Naive B cell (primary cell): ENCODE measurements around the gene SS18. TPM values are rescaled to one million over a fixed set of nuclear protein-coding genes. Genes with fewer than 3 reads are reported as not detected.
"Not testable (repeated sequence)": the region's sequence is repeated elsewhere in the genome, so short reads cannot be mapped to it uniquely, and the experiment has no call there.

Source experiments
- ATAC-seq, 2 donors: fragments of 150-1000 bp; cut with Tn5 transposase; 2 replicates each; pipeline ENCODE4 v1.10.0; 2021; ENCODE audit warnings: low read depth in 2 of 2, mild to moderate bottlenecking in 2 of 2, moderate library complexity in 2 of 2
- DNase-seq: peaks from one replicate; pipeline ENCODE4 v3.0.0; 2022
- H3K27ac Mint-ChIP-seq, 6 donors: one replicate each; pipeline ENCODE4 v1.8.0; 2020 to 2022; ENCODE audit warnings: mild to moderate bottlenecking in 6 of 6, mixed read lengths in 6 of 6, moderate library complexity in 5 of 6, inconsistent platforms in 2 of 6
- H3K27me3 Mint-ChIP-seq, 3 donors: one replicate each; pipeline ENCODE4 v1.8.0; 2021 to 2022; ENCODE audit warnings: mixed read lengths in 3 of 3, mild to moderate bottlenecking in 1 of 3
- H3K36me3 Mint-ChIP-seq, 2 donors: one replicate each; pipeline ENCODE4 v1.8.0; 2020 to 2022; ENCODE audit warnings: mixed read lengths in 2 of 2, inconsistent platforms in 1 of 2, mild to moderate bottlenecking in 1 of 2
- H3K4me1 Mint-ChIP-seq, 3 donors: one replicate each; pipeline ENCODE4 v1.8.0; 2020 to 2022; ENCODE audit warnings: mixed read lengths in 3 of 3, inconsistent platforms in 1 of 3, mild to moderate bottlenecking in 1 of 3, moderate library complexity in 1 of 3
- H3K4me3 Mint-ChIP-seq, 8 donors: one replicate each; pipeline ENCODE4 v1.8.0; 2020 to 2022; ENCODE audit warnings: mild to moderate bottlenecking in 8 of 8, mixed read lengths in 8 of 8, moderate library complexity in 8 of 8, inconsistent platforms in 2 of 8
- H3K9me3 Mint-ChIP-seq, 7 donors: one replicate each; pipeline ENCODE4 v1.8.0; 2020 to 2022; ENCODE audit warnings: mixed read lengths in 7 of 7, mild to moderate bottlenecking in 5 of 7, inconsistent platforms in 2 of 7, moderate library complexity in 1 of 7
- polyA plus RNA-seq, 6 donors: library from polyadenylated mRNA; unstranded; fragments of 300-500 nt; fragmentation: Illumina TruSeq; gene quantifications; one replicate each; pipeline ENCODE4 v1.2.3, GENCODE V29; 2021; ENCODE audit warnings: low read depth in 6 of 6

The SS18 gene
- 10 to 100 TPM; 31.4 to 53.5 (median 41.2) TPM for polyA plus RNA-seq

- ATAC-seq (peak; percentile 81), DNase-seq (peak; percentile 95)
- Mint-ChIP-seq H3K27me3 (no peaks in the 10 kb centered on the region), H3K4me3 (peak within 1 kb of the TSS; percentile 86 to 98 (median 98)), H3K4me1 (peaks cover 18 to 30% (median 21%) of the 10 kb centered on the region in 3 donors), H3K9me3 (no peaks in the 10 kb centered on the region), H3K27ac (peak within 1 kb of the TSS; percentile 97 to 100 (median 99)), H3K36me3 (peaks cover 0 to 6% of the 10 kb centered on the region in 2 donors)
These were observed at the start of gene SS18 for GRCh38 chr18:26090130-26091046. Gene SS18 (minus strand): TSS chr18:26090613. CDS start chr18:26090569, 44 bp downstream.

- Mint-ChIP-seq H3K27me3 (no peaks in the 10 kb centered on the region), H3K36me3 (no peaks in the 10 kb centered on the region), H3K27ac (no peak overlapping the region), H3K4me1 (peaks cover 0 to 11% (median 6%) of the 10 kb centered on the region in 3 donors), H3K9me3 (peaks cover 0 to 2% (median 0%) of the 10 kb centered on the region in 7 donors), H3K4me3 (no peak overlapping the region)
- no peak for DNase-seq
- no peak for ATAC-seq
These were observed 45.1 kb upstream of the SS18 start for GRCh38 chr18:26135548-26135947.

- Mint-ChIP-seq H3K9me3 (peaks cover 0 to 6% (median 2%) of the 10 kb centered on the region in 7 donors), H3K4me1 (peaks cover 0 to 11% (median 6%) of the 10 kb centered on the region in 3 donors), H3K27ac (peak overlapping the region; percentile 50 to 89 (median 70)), H3K27me3 (no peaks in the 10 kb centered on the region), H3K36me3 (no peaks in the 10 kb centered on the region), H3K4me3 (peak overlapping the region; percentile 59 to 88 (median 75))
- DNase-seq (no peak), ATAC-seq (peak in 1 of 2 donors; percentile 35)
These were observed 43.7 kb upstream of the SS18 start for GRCh38 chr18:26134107-26134506.

GRCh38 chr18:26133652-26134051 lies 43.2 kb upstream of the SS18 start, which contains the start of gene PSMA8:
Gene PSMA8 (plus strand): TSS chr18:26133869. CDS start chr18:26133966, 97 bp downstream.
- Mint-ChIP-seq H3K27ac (peak within 1 kb of the TSS; percentile 50 to 89 (median 70)), H3K9me3 (peaks cover 0 to 6% (median 2%) of the 10 kb centered on the region in 7 donors), H3K36me3 (no peaks in the 10 kb centered on the region), H3K4me3 (peak within 1 kb of the TSS; percentile 59 to 88 (median 75)), H3K4me1 (peaks cover 0 to 11% (median 6%) of the 10 kb centered on the region in 3 donors), H3K27me3 (no peaks in the 10 kb centered on the region)
- DNase-seq (peak; percentile 42), ATAC-seq (peak; percentile 82 to 90)

GRCh38 chr18:26128192-26128591 lies 37.8 kb upstream of the SS18 start:
- not testable (repeated sequence) for H3K27me3 Mint-ChIP-seq, H3K9me3 Mint-ChIP-seq, ATAC-seq, H3K4me3 Mint-ChIP-seq, H3K4me1 Mint-ChIP-seq, DNase-seq, H3K36me3 Mint-ChIP-seq
- H3K27ac Mint-ChIP-seq = peak overlapping the region in 3 of 6 donors; percentile 21 to 66 (median 34)

GRCh38 chr18:26127786-26128185 lies 37.4 kb upstream of the SS18 start:
- Mint-ChIP-seq H3K4me1 (no peaks in the 10 kb centered on the region), H3K36me3 (peaks cover 0 to 5% of the 10 kb centered on the region in 2 donors), H3K27ac (peak overlapping the region in 2 of 6 donors; percentile 21 to 66), H3K27me3 (peaks cover 0 to 6% (median 0%) of the 10 kb centered on the region in 3 donors), H3K4me3 (no peak overlapping the region), H3K9me3 (peaks cover 0 to 14% (median 7%) of the 10 kb centered on the region in 7 donors)
- no peak for DNase-seq
- no peak for ATAC-seq

- H3K4me1 Mint-ChIP-seq, ATAC-seq, H3K4me3 Mint-ChIP-seq, DNase-seq: not testable (repeated sequence)
- Mint-ChIP-seq H3K27me3 (peaks cover 12 to 35% (median 24%) of the 10 kb centered on the region in 3 donors), H3K9me3 (peaks cover 0 to 12% (median 7%) of the 10 kb centered on the region in 7 donors), H3K36me3 (peaks cover 0 to 12% of the 10 kb centered on the region in 2 donors), H3K27ac (peak overlapping the region in 1 of 6 donors; percentile 9)
These were observed 31.6 kb upstream of the SS18 start for GRCh38 chr18:26121994-26122393.

GRCh38 chr18:26121476-26121875 lies 31.1 kb upstream of the SS18 start:
- H3K27me3 Mint-ChIP-seq = peaks cover 12 to 35% (median 24%) of the 10 kb centered on the region in 3 donors
- H3K4me3 Mint-ChIP-seq = no peak overlapping the region
- no peak for ATAC-seq
- H3K27ac Mint-ChIP-seq = peak overlapping the region in 1 of 6 donors; percentile 54
- H3K36me3 Mint-ChIP-seq = peaks cover 0 to 12% of the 10 kb centered on the region in 2 donors
- DNase-seq = no peak
- peaks cover 0 to 5% (median 0%) of the 10 kb centered on the region in 3 donors for H3K4me1 Mint-ChIP-seq
- H3K9me3 Mint-ChIP-seq = peaks cover 0 to 12% (median 7%) of the 10 kb centered on the region in 7 donors

- peaks cover 17 to 35% (median 24%) of the 10 kb centered on the region in 3 donors for H3K27me3 Mint-ChIP-seq
- no peak overlapping the region for H3K4me3 Mint-ChIP-seq
- peak overlapping the region in 1 of 6 donors; percentile 54 for H3K27ac Mint-ChIP-seq
- no peak for DNase-seq
- peaks cover 0 to 12% (median 7%) of the 10 kb centered on the region in 7 donors for H3K9me3 Mint-ChIP-seq
- H3K36me3 Mint-ChIP-seq = peaks cover 0 to 12% of the 10 kb centered on the region in 2 donors
- peaks cover 0 to 5% (median 0%) of the 10 kb centered on the region in 3 donors for H3K4me1 Mint-ChIP-seq
- ATAC-seq = no peak
These were observed 28.8 kb upstream of the SS18 start for GRCh38 chr18:26119246-26119645.

GRCh38 chr18:26104035-26104434 lies 13.6 kb upstream of the SS18 start:
- Mint-ChIP-seq H3K27me3 (peaks cover 0 to 1% (median 0%) of the 10 kb centered on the region in 3 donors), H3K9me3 (peaks cover 0 to 4% (median 0%) of the 10 kb centered on the region in 7 donors), H3K36me3 (no peaks in the 10 kb centered on the region), H3K4me3 (no peak overlapping the region), H3K4me1 (no peaks in the 10 kb centered on the region), H3K27ac (peak overlapping the region in 3 of 6 donors; percentile 3 to 54 (median 11))
- DNase-seq (no peak), ATAC-seq (no peak)

GRCh38 chr18:26103579-26103978 lies 13.2 kb upstream of the SS18 start:
- H3K4me3 Mint-ChIP-seq = no peak overlapping the region
- H3K27ac Mint-ChIP-seq = peak overlapping the region in 1 of 6 donors; percentile 45
- DNase-seq = no peak
- no peaks in the 10 kb centered on the region for H3K4me1 Mint-ChIP-seq
- no peaks in the 10 kb centered on the region for H3K36me3 Mint-ChIP-seq
- peaks cover 0 to 2% (median 0%) of the 10 kb centered on the region in 7 donors for H3K9me3 Mint-ChIP-seq
- peaks cover 0 to 5% (median 0%) of the 10 kb centered on the region in 3 donors for H3K27me3 Mint-ChIP-seq
- peak in 1 of 2 donors; percentile 27 for ATAC-seq

- no peaks in the 10 kb centered on the region for H3K36me3 Mint-ChIP-seq
These were observed 7.2 kb upstream of the SS18 start for GRCh38 chr18:26097563-26097962.

GRCh38 chr18:26096852-26097251 lies 6.4 kb upstream of the SS18 start:
- H3K27me3 Mint-ChIP-seq = peaks cover 0 to 5% (median 0%) of the 10 kb centered on the region in 3 donors
- H3K27ac Mint-ChIP-seq = peak overlapping the region in 1 of 6 donors; percentile 47
- peaks cover 0 to 15% (median 8%) of the 10 kb centered on the region in 7 donors for H3K9me3 Mint-ChIP-seq
- DNase-seq = no peak
- no peaks in the 10 kb centered on the region for H3K4me1 Mint-ChIP-seq
- ATAC-seq = no peak
- no peaks in the 10 kb centered on the region for H3K36me3 Mint-ChIP-seq
- H3K4me3 Mint-ChIP-seq = no peak overlapping the region

More at GRCh38 chr18:26097563-26097962, 7.2 kb upstream of the SS18 start:
- DNase-seq = no peak
- Mint-ChIP-seq H3K9me3 (peaks cover 0 to 15% (median 8%) of the 10 kb centered on the region in 7 donors), H3K4me1 (no peaks in the 10 kb centered on the region), H3K27ac (no peak overlapping the region), H3K4me3 (no peak overlapping the region), H3K27me3 (peaks cover 0 to 5% (median 0%) of the 10 kb centered on the region in 3 donors)
- no peak for ATAC-seq
